ENCODE results near the gene TMPRSS15.

- TF ChIP-seq CTCF (IDR thresholded peaks at IDR 0.05 in 8 of 11, conservative IDR thresholded peaks at IDR 0.05 in 3 of 11) (no peak), POLR2A (IDR thresholded peaks at IDR 0.05) (no peak), POLR2AphosphoS5 (IDR thresholded peaks at IDR 0.05) (no peak)
These were observed 152.5 kb downstream of the TMPRSS15 start for GRCh38 chr21:18251065-18251464.

All from spleen (tissue), 7 donors.